SK-N-SH (cell line): ENCODE measurements around the gene TNFAIP2. TPM values are rescaled to one million over a fixed set of nuclear protein-coding genes. Genes with fewer than 3 reads are reported as not detected.

ENCODE experiments used
- CTCF ChIA-PET: fragments of 300-600, 350-600 bp; formaldehyde crosslinking; extraction: SDS; loops from one replicate; lab custom pipeline; 2021; lab: Yijun Ruan, JAX
- POLR2A ChIA-PET: fragments of 350-600 bp; sonication (Branson Sonifier 250); formaldehyde crosslinking; extraction: SDS; loops from one replicate; lab custom pipeline; 2020; ENCODE audit warnings: antibody characterized with exemption, inconsistent platforms; lab: Yijun Ruan, JAX
- DNase-seq: peaks from one replicate; pipeline ENCODE4 v3.0.0; 2012
- H2AFZ ChIP-seq: fragments of 200-600 bp; sonication (generic); 2 replicates; pipeline ENCODE4 v1.8.1; 2016; ENCODE audit warnings: antibody characterized with exemption, mild to moderate bottlenecking, low read depth
- H3F3A ChIP-seq: fragments of 200-600 bp; sonication (generic); replicated peaks from 2 replicates; pipeline ENCODE3; 2016; ENCODE audit warnings: antibody characterized with exemption, mild to moderate bottlenecking; ENCODE audit not compliant: insufficient read depth
- H3K27ac ChIP-seq, 2 experiments: fragments of 200-500 bp in 1 of 2; fragments of 200-600 bp in 1 of 2; sonication (Bioruptor generic) in 1 of 2; sonication (generic), shearing (Covaris generic) in 1 of 2; 2 replicates each; pipeline versions ENCODE4 v1.5.1 to v1.6.1; 2014 to 2016; ENCODE audit warnings: low read depth in 2 of 2, inconsistent platforms in 1 of 2, low read length in 1 of 2, mild to moderate bottlenecking in 1 of 2, mixed read lengths in 1 of 2
- H3K27me3 ChIP-seq: fragments of 200-600 bp; sonication (generic), shearing (Covaris generic); 2 replicates; pipeline ENCODE4 v1.6.1; 2016; ENCODE audit warnings: mixed run types; ENCODE audit not compliant: insufficient read depth
- H3K36me3 ChIP-seq, 2 experiments: fragments of 200-500 bp in 1 of 2; fragments of 200-600 bp in 1 of 2; sonication (Bioruptor generic) in 1 of 2; sonication (generic) in 1 of 2; replicated peaks in 1 of 2; 2 replicates each; pipeline versions ENCODE3 to v1.5.1; 2014 to 2016; ENCODE audit warnings: low read length in 1 of 2, mild to moderate bottlenecking in 1 of 2; ENCODE audit not compliant: insufficient read depth in 2 of 2, control insufficient read depth in 1 of 2
- H3K4me1 ChIP-seq, 2 experiments: fragments of 200-500 bp in 1 of 2; fragments of 200-600 bp in 1 of 2; sonication (Bioruptor generic) in 1 of 2; sonication (generic), shearing (Covaris generic) in 1 of 2; 2 replicates each; pipeline versions ENCODE4 v1.5.1 to v1.6.1; 2014 to 2016; ENCODE audit warnings: low read depth in 1 of 2, low read length in 1 of 2, mixed run types in 1 of 2; ENCODE audit not compliant: insufficient read depth in 2 of 2, control insufficient read depth in 1 of 2
- H3K4me2 ChIP-seq: fragments of 200-600 bp; sonication (generic), shearing (Covaris generic); 2 replicates; pipeline ENCODE4 v1.6.1; 2017; ENCODE audit warnings: mixed run types
- H3K4me3 ChIP-seq, 2 experiments: fragments of 200-500 bp in 1 of 2; fragments of 200-600 bp in 1 of 2; sonication (Bioruptor generic) in 1 of 2; sonication (generic), shearing (Covaris generic) in 1 of 2; 2 replicates each; pipeline versions ENCODE4 v1.5.1 to v1.8.1; 2014 to 2016; ENCODE audit warnings: low read depth in 2 of 2, inconsistent platforms in 1 of 2, low read length in 1 of 2, mild to moderate bottlenecking in 1 of 2, mixed read lengths in 1 of 2, moderate library complexity in 1 of 2
- H3K79me2 ChIP-seq: fragments of 200-600 bp; sonication (generic); 2 replicates; pipeline ENCODE4 v1.8.1; 2017; ENCODE audit warnings: mild to moderate bottlenecking; ENCODE audit not compliant: insufficient read depth
- H3K9ac ChIP-seq: fragments of 200-600 bp; sonication (generic); 2 replicates; pipeline ENCODE4 v1.6.1; 2017; ENCODE audit warnings: mixed run types
- H3K9me2 ChIP-seq: fragments of 200-600 bp; sonication (generic); 2 replicates; pipeline ENCODE4 v1.6.1; 2017; ENCODE audit warnings: mixed run types
- H3K9me3 ChIP-seq: fragments of 200-600 bp; sonication (generic); 2 replicates; pipeline ENCODE4 v1.6.1; 2017; ENCODE audit warnings: mixed run types, mild to moderate bottlenecking, moderate library complexity
- H4K20me1 ChIP-seq: fragments of 200-600 bp; sonication (generic); 2 replicates; pipeline ENCODE4 v1.6.1; 2017; ENCODE audit warnings: mild to moderate bottlenecking, mixed run types; ENCODE audit not compliant: insufficient read depth
- CTCF ChIP-seq: fragments of 200-600 bp; sonication (generic); IDR thresholded peaks from 2 replicates; pipeline ENCODE4 v1.6.1; 2017; ENCODE audit warnings: antibody characterized with exemption, mild to moderate bottlenecking, moderate library complexity
- FOXJ3 ChIP-seq: sonication (generic); formaldehyde crosslinking; IDR thresholded peaks from 2 replicates; pipeline ENCODE4 v1.5.1; 2020; ENCODE audit warnings: mild to moderate bottlenecking, missing genetic modification reagents
- FOXM1 ChIP-seq: IDR thresholded peaks from 2 replicates; pipeline ENCODE4 v1.4.0; 2012; ENCODE audit warnings: low read depth, mild to moderate bottlenecking
- IRF3 ChIP-seq: fragments of 150-350 bp; IDR thresholded peaks from 2 replicates; pipeline ENCODE4 v1.6.1; 2016; ENCODE audit warnings: mild to moderate bottlenecking, low read depth, low read length
- MAX ChIP-seq: IDR thresholded peaks from 2 replicates; pipeline ENCODE4 v1.4.0; 2012; ENCODE audit warnings: low read depth
- MEF2A ChIP-seq: IDR thresholded peaks from 2 replicates; pipeline ENCODE4 v1.4.0; 2012; ENCODE audit warnings: low read depth, borderline replicate concordance
- POLR2AphosphoS5 ChIP-seq: IDR thresholded peaks from 2 replicates; pipeline ENCODE4 v1.6.1; 2012; ENCODE audit warnings: low read depth, low read length
- RAD21 ChIP-seq: IDR thresholded peaks from 2 replicates; pipeline ENCODE4 v1.6.1; 2012; ENCODE audit warnings: mild to moderate bottlenecking, low read length
- RCOR1 ChIP-seq: fragments of 150-350 bp; IDR thresholded peaks from 2 replicates; pipeline ENCODE4 v1.6.1; 2017; ENCODE audit warnings: antibody characterized with exemption, low read length
- RFX5 ChIP-seq: IDR thresholded peaks from 2 replicates; pipeline ENCODE4 v1.6.1; 2012; ENCODE audit warnings: mild to moderate bottlenecking, improper control_type of control experiment, low read length
- SIN3A ChIP-seq: IDR thresholded peaks from 2 replicates; pipeline ENCODE4 v1.6.1; 2012; ENCODE audit warnings: low read depth, mild to moderate bottlenecking, low read length, moderate library complexity, borderline replicate concordance
- USF1 ChIP-seq: IDR thresholded peaks from 2 replicates; pipeline ENCODE4 v1.4.0; 2012; ENCODE audit warnings: low read depth, borderline replicate concordance
- ZBTB33 ChIP-seq: IDR thresholded peaks from 2 replicates; pipeline ENCODE4 v1.4.0; 2012; ENCODE audit warnings: low read depth, borderline replicate concordance
- WGBS: methylation state at CpG from one replicate; pipeline ENCODE4 v1.1.6; 2017; ENCODE audit warnings: low lambda C conversion rate; 5-methylcytosine and 5-hydroxymethylcytosine counted together
- polyA plus RNA-seq, 3 experiments: library from polyadenylated mRNA; depleted of rRNA; stranded (reverse); fragments of >200 nt; gene quantifications; 2 replicates each; pipeline ENCODE4 v1.2.3, GENCODE V29; 2012
- TF ChIP-seq, protein P1 (sequence below): IDR thresholded peaks from 2 replicates; pipeline ENCODE4; 2012
- TF ChIP-seq, protein P2 (sequence below): IDR thresholded peaks from 2 replicates; pipeline ENCODE4 v1.6.1; 2012; ENCODE audit warnings: mild to moderate bottlenecking, low read depth, low read length, moderate library complexity

The TNFAIP2 gene
- polyA plus RNA-seq, 1 of the 3 experiments (the other 2 are of a cell fraction): 16.0 TPM

GRCh38 chr14:103099081-103099732 is 24.1 kb upstream of the TNFAIP2 start:
- H4K20me1 ChIP-seq: no peaks in the 10 kb centered on the region
- H3K4me2 ChIP-seq: no peak overlapping the region
- 79% methylated on average over 2 of the region's 12 CpGs for WGBS
- no peaks in the 10 kb centered on the region for H3K79me2 ChIP-seq
- peaks cover 0 to 6% of the 10 kb centered on the region in 2 experiments; a peak in 1 of 4 replicates for H3K4me1 ChIP-seq
- H3K27me3 ChIP-seq: peaks cover 20% of the 10 kb centered on the region
- H2AFZ ChIP-seq: no peak overlapping the region
- H3K4me3 ChIP-seq: no peak overlapping the region
- H3K27ac ChIP-seq: no peak overlapping the region
- no peaks in the 10 kb centered on the region for H3K36me3 ChIP-seq
- POLR2A ChIA-PET: no interaction called here
- no peak overlapping the region for H3K9ac ChIP-seq
- no peak for DNase-seq
- TF ChIP-seq CTCF: no peak
- no peak for TF ChIP-seq POLR2AphosphoS5
- no peak for TF ChIP-seq RFX5
- TF ChIP-seq, protein P1, sequence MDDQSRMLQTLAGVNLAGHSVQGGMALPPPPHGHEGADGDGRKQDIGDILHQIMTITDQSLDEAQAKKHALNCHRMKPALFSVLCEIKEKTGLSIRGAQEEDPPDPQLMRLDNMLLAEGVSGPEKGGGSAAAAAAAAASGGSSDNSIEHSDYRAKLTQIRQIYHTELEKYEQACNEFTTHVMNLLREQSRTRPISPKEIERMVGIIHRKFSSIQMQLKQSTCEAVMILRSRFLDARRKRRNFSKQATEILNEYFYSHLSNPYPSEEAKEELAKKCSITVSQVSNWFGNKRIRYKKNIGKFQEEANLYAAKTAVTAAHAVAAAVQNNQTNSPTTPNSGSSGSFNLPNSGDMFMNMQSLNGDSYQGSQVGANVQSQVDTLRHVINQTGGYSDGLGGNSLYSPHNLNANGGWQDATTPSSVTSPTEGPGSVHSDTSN: no peak
- no peak for TF ChIP-seq MAX
- no peak for TF ChIP-seq USF1
- TF ChIP-seq FOXM1: no peak
- TF ChIP-seq FOXJ3 (CRISPR knock-in tag): no peak
- TF ChIP-seq ZBTB33: no peak
- TF ChIP-seq RCOR1: no peak
- no peak for TF ChIP-seq IRF3
- no peak for TF ChIP-seq RAD21
- TF ChIP-seq MEF2A: no peak
- TF ChIP-seq SIN3A: no peak
- TF ChIP-seq, protein P2, sequence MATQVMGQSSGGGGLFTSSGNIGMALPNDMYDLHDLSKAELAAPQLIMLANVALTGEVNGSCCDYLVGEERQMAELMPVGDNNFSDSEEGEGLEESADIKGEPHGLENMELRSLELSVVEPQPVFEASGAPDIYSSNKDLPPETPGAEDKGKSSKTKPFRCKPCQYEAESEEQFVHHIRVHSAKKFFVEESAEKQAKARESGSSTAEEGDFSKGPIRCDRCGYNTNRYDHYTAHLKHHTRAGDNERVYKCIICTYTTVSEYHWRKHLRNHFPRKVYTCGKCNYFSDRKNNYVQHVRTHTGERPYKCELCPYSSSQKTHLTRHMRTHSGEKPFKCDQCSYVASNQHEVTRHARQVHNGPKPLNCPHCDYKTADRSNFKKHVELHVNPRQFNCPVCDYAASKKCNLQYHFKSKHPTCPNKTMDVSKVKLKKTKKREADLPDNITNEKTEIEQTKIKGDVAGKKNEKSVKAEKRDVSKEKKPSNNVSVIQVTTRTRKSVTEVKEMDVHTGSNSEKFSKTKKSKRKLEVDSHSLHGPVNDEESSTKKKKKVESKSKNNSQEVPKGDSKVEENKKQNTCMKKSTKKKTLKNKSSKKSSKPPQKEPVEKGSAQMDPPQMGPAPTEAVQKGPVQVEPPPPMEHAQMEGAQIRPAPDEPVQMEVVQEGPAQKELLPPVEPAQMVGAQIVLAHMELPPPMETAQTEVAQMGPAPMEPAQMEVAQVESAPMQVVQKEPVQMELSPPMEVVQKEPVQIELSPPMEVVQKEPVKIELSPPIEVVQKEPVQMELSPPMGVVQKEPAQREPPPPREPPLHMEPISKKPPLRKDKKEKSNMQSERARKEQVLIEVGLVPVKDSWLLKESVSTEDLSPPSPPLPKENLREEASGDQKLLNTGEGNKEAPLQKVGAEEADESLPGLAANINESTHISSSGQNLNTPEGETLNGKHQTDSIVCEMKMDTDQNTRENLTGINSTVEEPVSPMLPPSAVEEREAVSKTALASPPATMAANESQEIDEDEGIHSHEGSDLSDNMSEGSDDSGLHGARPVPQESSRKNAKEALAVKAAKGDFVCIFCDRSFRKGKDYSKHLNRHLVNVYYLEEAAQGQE: no peak
- TF ChIP-seq, all 33 proteins: peak for 0
- CTCF ChIA-PET: interaction anchor here (1.0 to 2.1 kb wide), 4 partner anchors 12 to 404 kb away, joined by 3 to 7 read pairs (median 4); no protein-coding TSS in a partner anchor
- Histone ChIP-seq H3K9me2 (no peaks in the 10 kb centered on the region), H3K9me3 (no peaks in the 10 kb centered on the region), H3F3A (peaks cover 4% of the 10 kb centered on the region)
